Coronary artery (tissue), 2 donors: ENCODE measurements around the gene SPCS2.

Experiments
- DNase-seq: peaks from one replicate; pipeline ENCODE4 v3.0.0-alpha.2; 2017; ENCODE audit warnings: low spot score
- H3K27ac ChIP-seq, 2 donors: fragments of 200-600 bp; sonication (generic); one replicate each; pipeline ENCODE4 v1.5.1; 2016 to 2019
- H3K4me3 ChIP-seq: fragments of 200-600 bp; sonication (generic); 2 replicates; pipeline ENCODE4 v1.5.1; 2016; ENCODE audit warnings: mild to moderate bottlenecking, moderate library complexity
- TF ChIP-seq, protein P1 (sequence below): fragments of 200-600 bp; sonication (generic); IDR thresholded peaks from one replicate; pipeline ENCODE4 v1.5.1; 2019; ENCODE audit warnings: antibody characterized with exemption

The SPCS2 gene

DNA sequence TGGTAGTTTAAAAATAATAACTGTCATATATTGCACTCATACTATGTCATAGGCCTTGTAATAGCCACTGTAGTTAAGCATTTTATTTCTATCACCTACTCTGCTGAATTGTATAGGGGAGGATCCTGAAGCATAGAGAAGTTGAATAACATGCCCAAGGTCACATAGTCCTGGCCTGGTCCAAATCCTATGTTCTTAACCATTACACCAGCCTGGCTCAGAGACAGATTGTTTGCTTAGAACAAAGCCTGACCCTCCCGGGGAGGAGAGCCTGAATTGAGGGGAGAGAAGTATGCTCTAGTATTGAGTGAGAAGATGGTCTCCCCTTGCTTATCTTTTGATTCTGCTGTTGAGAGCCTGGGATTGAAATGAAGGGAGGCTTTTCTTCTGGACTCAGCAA is 41.9 kb downstream of the SPCS2 start:
- DNase-seq: no peak
- Histone ChIP-seq H3K4me3 (no peak overlapping the region), H3K27ac (no peak overlapping the region)
- TF ChIP-seq, protein P1, sequence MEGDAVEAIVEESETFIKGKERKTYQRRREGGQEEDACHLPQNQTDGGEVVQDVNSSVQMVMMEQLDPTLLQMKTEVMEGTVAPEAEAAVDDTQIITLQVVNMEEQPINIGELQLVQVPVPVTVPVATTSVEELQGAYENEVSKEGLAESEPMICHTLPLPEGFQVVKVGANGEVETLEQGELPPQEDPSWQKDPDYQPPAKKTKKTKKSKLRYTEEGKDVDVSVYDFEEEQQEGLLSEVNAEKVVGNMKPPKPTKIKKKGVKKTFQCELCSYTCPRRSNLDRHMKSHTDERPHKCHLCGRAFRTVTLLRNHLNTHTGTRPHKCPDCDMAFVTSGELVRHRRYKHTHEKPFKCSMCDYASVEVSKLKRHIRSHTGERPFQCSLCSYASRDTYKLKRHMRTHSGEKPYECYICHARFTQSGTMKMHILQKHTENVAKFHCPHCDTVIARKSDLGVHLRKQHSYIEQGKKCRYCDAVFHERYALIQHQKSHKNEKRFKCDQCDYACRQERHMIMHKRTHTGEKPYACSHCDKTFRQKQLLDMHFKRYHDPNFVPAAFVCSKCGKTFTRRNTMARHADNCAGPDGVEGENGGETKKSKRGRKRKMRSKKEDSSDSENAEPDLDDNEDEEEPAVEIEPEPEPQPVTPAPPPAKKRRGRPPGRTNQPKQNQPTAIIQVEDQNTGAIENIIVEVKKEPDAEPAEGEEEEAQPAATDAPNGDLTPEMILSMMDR: no peak

DNA sequence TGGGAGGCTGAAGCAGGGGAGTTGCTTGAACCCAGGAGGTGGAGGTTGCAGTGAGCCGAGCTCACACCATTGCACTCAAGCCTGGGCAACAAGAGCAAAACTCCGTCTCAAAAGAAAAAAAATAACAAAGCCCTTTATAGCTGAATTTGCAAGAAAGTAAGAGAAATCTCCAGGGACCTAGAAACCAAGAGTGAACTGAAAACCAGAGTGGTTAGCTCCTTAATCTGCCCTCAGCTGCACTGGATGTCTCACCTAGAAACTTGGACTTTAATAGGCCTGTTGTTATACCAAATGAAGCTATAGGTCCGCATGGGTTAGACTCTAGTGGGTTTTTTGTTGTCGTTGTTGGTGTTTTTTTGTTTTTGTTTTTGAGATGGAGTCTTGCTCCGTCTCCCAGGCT is 43.8 kb downstream of the SPCS2 start:
- TF ChIP-seq, protein P1: no peak
- Histone ChIP-seq H3K27ac (no peak overlapping the region), H3K4me3 (no peak overlapping the region)
- no peak for DNase-seq

DNA sequence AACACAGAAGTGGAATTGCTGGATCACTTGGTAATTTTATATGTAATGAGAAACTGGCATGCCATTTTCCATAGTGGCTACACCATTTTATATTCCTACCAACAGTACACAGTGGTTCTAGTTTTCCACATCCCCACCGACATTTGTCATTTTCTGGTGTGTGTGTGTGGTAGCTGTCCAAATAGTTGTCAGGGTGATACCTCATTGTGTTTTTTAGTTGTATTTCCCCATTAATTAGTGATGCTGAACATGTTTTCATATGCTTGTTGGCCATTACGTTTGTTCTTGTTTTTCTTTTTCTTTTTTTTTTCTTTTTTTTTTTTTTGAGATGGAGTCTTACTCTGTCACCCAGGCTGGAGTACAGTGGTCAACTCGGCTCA is 51.9 kb downstream of the SPCS2 start:
- TF ChIP-seq, protein P1: no peak
- Histone ChIP-seq H3K4me3 (no peak overlapping the region), H3K27ac (no peak overlapping the region)
- no peak for DNase-seq

DNA sequence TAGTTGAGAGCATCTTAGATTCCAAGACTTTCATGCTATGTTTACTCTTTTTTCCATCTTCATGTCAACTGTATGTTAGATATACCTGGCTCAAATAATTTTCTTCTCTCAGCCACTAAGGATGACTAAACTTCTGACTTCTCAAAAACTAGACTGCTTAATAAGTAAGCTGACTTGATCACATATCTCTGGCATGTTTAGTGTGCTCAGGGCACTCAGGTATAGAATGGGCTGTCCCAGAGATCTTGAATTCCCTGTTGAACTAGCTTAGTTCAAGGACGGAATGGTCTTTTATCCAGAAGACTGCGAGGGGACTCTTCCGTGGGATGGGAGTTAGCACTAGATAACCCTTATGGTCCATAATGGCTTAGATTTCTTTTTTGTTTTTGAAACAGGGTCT is 52.6 kb downstream of the SPCS2 start:
- H3K4me3 ChIP-seq: no peak overlapping the region
- TF ChIP-seq, protein P1: no peak
- no peak for DNase-seq
- H3K27ac ChIP-seq: no peak overlapping the region

DNA sequence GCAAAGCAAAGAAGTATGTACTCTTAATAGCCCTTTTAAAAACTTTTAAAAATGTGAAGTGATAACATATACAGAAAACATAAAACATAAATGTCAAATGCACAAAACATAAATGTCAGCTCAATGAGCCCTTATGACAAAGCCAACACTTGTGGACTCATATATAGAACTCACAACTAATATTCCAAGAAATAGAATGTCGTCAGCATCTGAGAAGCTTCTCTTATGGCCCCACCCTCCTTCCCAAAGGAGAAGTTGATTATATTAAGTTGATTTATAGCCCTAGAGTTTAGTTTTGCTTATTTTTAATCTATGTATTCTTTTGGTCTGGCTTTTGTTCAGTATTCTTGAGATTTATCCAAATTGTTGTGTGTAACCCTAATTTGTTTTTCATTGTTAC is 53.5 kb downstream of the SPCS2 start:
- TF ChIP-seq, protein P1: no peak
- no peak overlapping the region for H3K4me3 ChIP-seq
- DNase-seq: no peak
- no peak overlapping the region for H3K27ac ChIP-seq

DNA sequence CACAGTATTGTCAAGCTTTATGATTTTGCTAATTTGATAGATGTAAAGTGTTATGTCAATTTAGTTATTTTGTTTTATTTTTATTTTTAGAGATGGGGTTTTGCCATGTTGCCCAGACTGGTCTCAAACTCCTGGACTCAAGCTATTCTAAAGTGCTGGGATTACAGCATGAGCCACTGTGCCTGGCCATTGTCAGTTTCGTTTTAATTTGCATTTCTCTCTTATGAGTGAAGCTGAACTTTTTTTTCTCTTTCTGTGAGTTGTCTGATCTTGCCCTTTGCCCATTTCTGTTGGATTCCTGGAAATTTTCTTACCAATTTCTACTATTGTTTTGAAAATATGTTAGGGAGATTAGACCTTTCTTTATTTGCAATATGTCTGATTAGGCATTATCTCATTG is 55.1 kb downstream of the SPCS2 start:
- no peak for DNase-seq
- no peak overlapping the region for H3K27ac ChIP-seq
- TF ChIP-seq, protein P1: no peak
- H3K4me3 ChIP-seq: no peak overlapping the region

DNA sequence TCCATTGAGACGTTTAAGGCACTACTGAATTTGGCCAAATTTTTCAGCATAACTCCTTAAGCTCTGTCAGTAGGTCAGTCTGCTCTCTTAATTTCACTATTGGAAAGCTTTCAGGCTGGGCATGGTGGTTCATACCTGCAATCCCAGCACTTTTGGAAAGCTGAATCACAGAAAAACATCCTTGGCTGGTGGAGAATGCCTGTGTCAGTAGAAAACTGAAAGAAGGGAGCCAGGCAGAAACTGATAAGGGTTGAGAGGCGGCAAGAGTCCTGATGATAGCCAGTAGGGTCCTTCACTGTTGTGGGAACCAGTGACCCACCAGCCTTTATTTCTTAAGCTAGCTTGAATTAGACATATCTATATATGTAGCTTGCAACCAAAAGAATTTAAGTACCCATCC is 62.3 kb downstream of the SPCS2 start:
- TF ChIP-seq, protein P1: no peak
- no peak for DNase-seq
- no peak overlapping the region for H3K4me3 ChIP-seq
- H3K27ac ChIP-seq: no peak overlapping the region
